Parathyroid adenoma (tissue), 2 donors: ENCODE data around the gene ASZ1.

Experiments used
- H2AFZ ChIP-seq: fragments of 300-600 bp; sonication (generic); one replicate; pipeline ENCODE4 v1.7.0; 2017; ENCODE audit warnings: antibody characterized with exemption, mild to moderate bottlenecking
- H3K27ac ChIP-seq: fragments of 300-600 bp; sonication (generic); one replicate; pipeline ENCODE4 v1.7.0; 2017
- H3K27me3 ChIP-seq: fragments of 300-600 bp; sonication (generic); one replicate; pipeline ENCODE4 v1.7.0; 2017; ENCODE audit warnings: low read length; ENCODE audit not compliant: control insufficient read depth, insufficient read depth
- H3K36me3 ChIP-seq: fragments of 300-600 bp; sonication (generic); one replicate; pipeline ENCODE4 v1.7.0; 2017; ENCODE audit warnings: low read length; ENCODE audit not compliant: control insufficient read depth, insufficient read depth
- H3K4me1 ChIP-seq: fragments of 300-600 bp; sonication (generic); one replicate; pipeline ENCODE4 v1.7.0; 2017; ENCODE audit warnings: control low read depth
- H3K4me2 ChIP-seq: fragments of 300-600 bp; sonication (generic); one replicate; pipeline ENCODE4 v1.7.0; 2017; ENCODE audit warnings: low read length
- H3K4me3 ChIP-seq: fragments of 300-600 bp; sonication (generic); one replicate; pipeline ENCODE4 v1.7.0; 2017; ENCODE audit warnings: low read depth, low read length
- H3K79me2 ChIP-seq: fragments of 300-600 bp; sonication (generic); one replicate; pipeline ENCODE4 v1.7.0; 2017; ENCODE audit warnings: control low read depth
- H3K9ac ChIP-seq: fragments of 300-600 bp; sonication (generic); one replicate; pipeline ENCODE4 v1.7.0; 2017; ENCODE audit warnings: mild to moderate bottlenecking
- H3K9me3 ChIP-seq: fragments of 300-600 bp; sonication (generic); one replicate; pipeline ENCODE4 v1.7.0; 2017; ENCODE audit warnings: low read length; ENCODE audit not compliant: control insufficient read depth
- TF ChIP-seq, protein P1 (sequence below): fragments of 300-600 bp; sonication (generic); IDR thresholded peaks from one replicate; pipeline ENCODE4 v1.7.0; 2017; ENCODE audit warnings: antibody characterized with exemption, mild to moderate bottlenecking
- donor health status: primary hyperparathyroidism.

ASZ1 gene, protein sequence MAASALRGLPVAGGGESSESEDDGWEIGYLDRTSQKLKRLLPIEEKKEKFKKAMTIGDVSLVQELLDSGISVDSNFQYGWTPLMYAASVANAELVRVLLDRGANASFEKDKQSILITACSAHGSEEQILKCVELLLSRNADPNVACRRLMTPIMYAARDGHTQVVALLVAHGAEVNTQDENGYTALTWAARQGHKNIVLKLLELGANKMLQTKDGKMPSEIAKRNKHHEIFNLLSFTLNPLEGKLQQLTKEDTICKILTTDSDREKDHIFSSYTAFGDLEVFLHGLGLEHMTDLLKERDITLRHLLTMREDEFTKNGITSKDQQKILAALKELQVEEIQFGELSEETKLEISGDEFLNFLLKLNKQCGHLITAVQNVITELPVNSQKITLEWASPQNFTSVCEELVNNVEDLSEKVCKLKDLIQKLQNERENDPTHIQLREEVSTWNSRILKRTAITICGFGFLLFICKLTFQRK

DNA sequence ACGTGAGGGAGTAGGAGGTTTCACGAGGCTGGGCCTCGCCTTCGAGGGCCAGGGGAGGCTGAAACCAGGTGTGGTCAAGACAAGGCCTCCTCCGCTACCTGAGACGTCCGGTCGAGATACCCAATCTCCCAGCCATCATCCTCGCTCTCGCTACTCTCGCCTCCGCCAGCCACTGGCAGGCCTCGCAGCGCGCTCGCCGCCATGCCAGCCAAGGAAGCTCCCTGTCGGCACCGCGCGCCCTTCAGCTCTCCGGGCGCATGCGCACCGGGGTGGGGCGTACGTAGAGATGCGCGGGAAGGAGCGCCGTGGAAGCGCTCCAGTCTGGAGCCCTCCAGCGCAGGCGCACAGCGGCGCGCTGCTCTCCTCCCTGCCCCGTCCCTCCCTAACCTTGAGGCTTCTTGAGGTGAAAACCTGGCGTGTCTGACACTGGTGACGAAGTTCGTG is at the start of gene ASZ1:
ASZ1 (minus strand) TSS at position 236 of the 444 bp plus-strand sequence; CDS start at position 203, 33 bp downstream.
- Histone ChIP-seq H3K79me2 (no peaks in the 10 kb centered on the region), H3K9me3 (no peaks in the 10 kb centered on the region), H3K9ac (no peak within 1 kb of the TSS), H3K36me3 (no peaks in the 10 kb centered on the region), H3K27me3 (no peaks in the 10 kb centered on the region), H3K4me2 (no peak within 1 kb of the TSS), H3K4me1 (no peaks in the 10 kb centered on the region), H3K4me3 (no peak within 1 kb of the TSS), H2AFZ (no peak within 1 kb of the TSS), H3K27ac (no peak within 1 kb of the TSS)
- TF ChIP-seq, protein P1, sequence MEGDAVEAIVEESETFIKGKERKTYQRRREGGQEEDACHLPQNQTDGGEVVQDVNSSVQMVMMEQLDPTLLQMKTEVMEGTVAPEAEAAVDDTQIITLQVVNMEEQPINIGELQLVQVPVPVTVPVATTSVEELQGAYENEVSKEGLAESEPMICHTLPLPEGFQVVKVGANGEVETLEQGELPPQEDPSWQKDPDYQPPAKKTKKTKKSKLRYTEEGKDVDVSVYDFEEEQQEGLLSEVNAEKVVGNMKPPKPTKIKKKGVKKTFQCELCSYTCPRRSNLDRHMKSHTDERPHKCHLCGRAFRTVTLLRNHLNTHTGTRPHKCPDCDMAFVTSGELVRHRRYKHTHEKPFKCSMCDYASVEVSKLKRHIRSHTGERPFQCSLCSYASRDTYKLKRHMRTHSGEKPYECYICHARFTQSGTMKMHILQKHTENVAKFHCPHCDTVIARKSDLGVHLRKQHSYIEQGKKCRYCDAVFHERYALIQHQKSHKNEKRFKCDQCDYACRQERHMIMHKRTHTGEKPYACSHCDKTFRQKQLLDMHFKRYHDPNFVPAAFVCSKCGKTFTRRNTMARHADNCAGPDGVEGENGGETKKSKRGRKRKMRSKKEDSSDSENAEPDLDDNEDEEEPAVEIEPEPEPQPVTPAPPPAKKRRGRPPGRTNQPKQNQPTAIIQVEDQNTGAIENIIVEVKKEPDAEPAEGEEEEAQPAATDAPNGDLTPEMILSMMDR: no peak

DNA sequence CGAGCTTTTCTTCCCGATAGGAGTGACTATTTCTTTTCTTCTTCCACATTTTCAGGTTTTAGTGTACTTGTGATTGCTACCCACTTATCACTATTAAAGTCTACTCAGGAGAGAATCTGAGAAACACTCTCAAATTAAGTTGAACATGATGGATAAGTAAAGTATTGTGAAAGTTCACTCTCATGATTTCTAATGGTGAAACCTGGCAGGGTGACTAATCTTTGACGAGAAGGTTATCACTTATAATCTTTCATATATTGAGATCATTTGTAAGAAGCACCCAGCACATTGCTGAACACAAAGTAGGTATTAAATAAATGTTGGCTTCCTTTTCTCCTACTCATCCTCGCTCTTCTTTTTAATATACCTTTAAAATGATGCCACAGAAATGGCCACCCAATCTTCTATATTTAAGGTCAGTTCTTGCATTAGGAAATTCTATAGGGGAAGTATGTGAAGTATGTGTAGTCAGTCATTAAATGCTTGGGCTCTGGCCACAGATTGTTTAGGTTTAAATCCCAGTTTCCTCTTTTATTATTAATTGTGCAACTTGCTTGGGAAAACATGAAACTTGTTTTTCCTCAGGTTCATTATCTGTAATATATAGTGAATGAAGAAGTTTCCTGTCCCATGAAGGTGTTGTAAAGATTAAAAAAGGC is 49.4 kb upstream of the ASZ1 start:
- Histone ChIP-seq H3K9ac (no peak overlapping the region), H3K79me2 (no peaks in the 10 kb centered on the region), H3K4me1 (no peaks in the 10 kb centered on the region), H3K27ac (no peak overlapping the region), H3K4me2 (no peak overlapping the region), H3K36me3 (no peaks in the 10 kb centered on the region), H3K4me3 (no peak overlapping the region), H3K27me3 (no peaks in the 10 kb centered on the region), H2AFZ (no peak overlapping the region), H3K9me3 (no peaks in the 10 kb centered on the region)
- TF ChIP-seq, protein P1: no peak

DNA sequence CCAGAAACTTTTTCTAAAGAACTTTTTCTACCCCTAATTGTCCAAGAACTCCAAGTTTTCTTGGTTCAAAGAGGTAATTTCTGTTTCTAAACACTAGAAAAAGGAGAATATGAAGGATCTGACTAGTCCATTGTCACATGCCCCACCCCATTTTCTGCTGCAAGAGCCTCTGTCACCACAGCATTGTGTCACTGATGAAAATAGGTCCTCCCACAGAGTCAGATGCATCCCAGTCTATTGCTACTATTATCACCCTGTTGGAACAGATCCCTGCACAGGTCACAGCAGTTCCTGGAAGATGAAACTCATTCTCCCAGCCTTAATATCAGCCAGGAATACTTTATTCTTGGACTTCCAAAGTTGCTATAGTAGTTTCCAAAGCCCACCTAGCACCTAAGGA is 45.0 kb upstream of the ASZ1 start:
- Histone ChIP-seq H3K79me2 (no peaks in the 10 kb centered on the region), H3K9me3 (no peaks in the 10 kb centered on the region), H3K4me2 (no peak overlapping the region), H3K36me3 (no peaks in the 10 kb centered on the region), H3K9ac (no peak overlapping the region), H2AFZ (no peak overlapping the region), H3K4me1 (no peaks in the 10 kb centered on the region), H3K27me3 (no peaks in the 10 kb centered on the region), H3K4me3 (no peak overlapping the region), H3K27ac (no peak overlapping the region)
- TF ChIP-seq, protein P1: no peak

DNA sequence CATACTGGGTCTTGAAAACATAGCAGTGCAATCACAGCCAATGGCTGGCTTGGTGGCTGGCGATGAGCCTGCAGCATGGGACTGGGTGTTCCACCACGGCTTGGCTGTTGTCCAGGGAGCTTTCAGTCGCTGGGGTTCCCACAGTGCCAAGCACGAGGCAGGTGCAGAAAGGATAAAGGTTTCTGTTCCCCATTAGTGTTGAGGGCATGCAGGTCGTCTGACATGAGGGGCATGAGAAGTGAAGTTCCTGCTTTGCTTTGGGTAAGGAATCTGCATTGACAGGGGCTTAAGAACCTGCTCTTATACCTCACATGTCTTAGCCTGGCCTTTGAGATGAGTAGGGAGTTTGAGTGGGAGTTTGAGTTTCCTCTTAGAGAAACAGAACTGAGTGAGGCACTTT is 43.5 kb upstream of the ASZ1 start:
- Histone ChIP-seq H3K27ac (no peak overlapping the region), H3K4me3 (no peak overlapping the region), H3K4me2 (no peak overlapping the region), H3K9me3 (no peaks in the 10 kb centered on the region), H3K36me3 (no peaks in the 10 kb centered on the region), H3K4me1 (no peaks in the 10 kb centered on the region), H2AFZ (no peak overlapping the region), H3K27me3 (no peaks in the 10 kb centered on the region), H3K9ac (no peak overlapping the region), H3K79me2 (no peaks in the 10 kb centered on the region)
- TF ChIP-seq, protein P1: no peak
